Loucy (cell line): ENCODE measurements around the gene CREB1.

Experiments used
- H2AFZ ChIP-seq: fragments of 200-600 bp; sonication (generic); 2 replicates; pipeline ENCODE4 v1.6.0; 2016; ENCODE audit warnings: antibody characterized with exemption, mild to moderate bottlenecking, low read length, moderate library complexity
- H3F3A ChIP-seq: fragments of 200-600 bp; 2 replicates; pipeline ENCODE4 v1.6.0; 2016; ENCODE audit warnings: antibody characterized with exemption, low read depth, mild to moderate bottlenecking
- H3K27me3 ChIP-seq: fragments of 200-600 bp; sonication (generic); 2 replicates; pipeline ENCODE4 v1.6.1; 2014; ENCODE audit warnings: low read length, mild to moderate bottlenecking; ENCODE audit not compliant: insufficient read depth, poor library complexity, severe bottlenecking
- H3K36me3 ChIP-seq: fragments of 200-600 bp; sonication (generic); 2 replicates; pipeline ENCODE4 v1.6.1; 2016; ENCODE audit warnings: low read length; ENCODE audit not compliant: insufficient read depth
- H3K4me1 ChIP-seq: fragments of 200-600 bp; sonication (generic); 2 replicates; pipeline ENCODE4 v1.5.1; 2014; ENCODE audit warnings: low read length, mild to moderate bottlenecking; ENCODE audit not compliant: insufficient read depth, poor library complexity, severe bottlenecking
- H3K4me2 ChIP-seq: fragments of 200-600 bp; sonication (generic); 2 replicates; pipeline ENCODE4 v1.6.0; 2014; ENCODE audit warnings: antibody characterized with exemption, low read length, low read depth, mild to moderate bottlenecking; ENCODE audit not compliant: poor library complexity, severe bottlenecking
- H3K4me3 ChIP-seq: fragments of 200-600 bp; sonication (generic); 2 replicates; pipeline ENCODE4 v1.5.1; 2014; ENCODE audit warnings: low read length, mild to moderate bottlenecking, mixed read lengths; ENCODE audit not compliant: poor library complexity, severe bottlenecking
- H3K79me2 ChIP-seq: fragments of 200-600 bp; sonication (generic); 2 replicates; pipeline ENCODE4 v1.6.1; 2014; ENCODE audit warnings: low read length; ENCODE audit not compliant: insufficient read depth
- H3K9ac ChIP-seq: fragments of 200-600 bp; sonication (generic); 2 replicates; pipeline ENCODE4 v1.6.0; 2014; ENCODE audit warnings: mild to moderate bottlenecking, low read depth, low read length, moderate library complexity; ENCODE audit not compliant: poor library complexity, severe bottlenecking
- H3K9me2 ChIP-seq: fragments of 200-600 bp; sonication (generic); replicated peaks from 2 replicates; pipeline ENCODE4 v1.6.1; 2016; ENCODE audit warnings: low read depth, low read length, mixed read lengths
- H3K9me3 ChIP-seq: fragments of 200-600 bp; sonication (generic); 2 replicates; pipeline ENCODE4 v1.6.1; 2014; ENCODE audit warnings: mild to moderate bottlenecking, antibody characterized with exemption, low read length, low read depth; ENCODE audit not compliant: insufficient read depth
- H4K20me1 ChIP-seq: fragments of 200-600 bp; sonication (generic); 2 replicates; pipeline ENCODE4 v1.6.0; 2014; ENCODE audit warnings: antibody characterized with exemption, low read length, mild to moderate bottlenecking; ENCODE audit not compliant: insufficient read depth, poor library complexity, severe bottlenecking
- EZH2phosphoT487 ChIP-seq: fragments of 200-600 bp; IDR thresholded peaks from 2 replicates; pipeline ENCODE4 v1.6.1; 2018; ENCODE audit warnings: antibody characterized with exemption, mild to moderate bottlenecking, moderate library complexity, borderline replicate concordance
- TF ChIP-seq, protein P1 (sequence below): fragments of 200-600 bp; sonication (generic); conservative IDR thresholded peaks from 2 replicates; pipeline ENCODE4 v1.5.1; 2014; ENCODE audit warnings: mild to moderate bottlenecking, antibody characterized with exemption, low read length

The CREB1 gene

DNA sequence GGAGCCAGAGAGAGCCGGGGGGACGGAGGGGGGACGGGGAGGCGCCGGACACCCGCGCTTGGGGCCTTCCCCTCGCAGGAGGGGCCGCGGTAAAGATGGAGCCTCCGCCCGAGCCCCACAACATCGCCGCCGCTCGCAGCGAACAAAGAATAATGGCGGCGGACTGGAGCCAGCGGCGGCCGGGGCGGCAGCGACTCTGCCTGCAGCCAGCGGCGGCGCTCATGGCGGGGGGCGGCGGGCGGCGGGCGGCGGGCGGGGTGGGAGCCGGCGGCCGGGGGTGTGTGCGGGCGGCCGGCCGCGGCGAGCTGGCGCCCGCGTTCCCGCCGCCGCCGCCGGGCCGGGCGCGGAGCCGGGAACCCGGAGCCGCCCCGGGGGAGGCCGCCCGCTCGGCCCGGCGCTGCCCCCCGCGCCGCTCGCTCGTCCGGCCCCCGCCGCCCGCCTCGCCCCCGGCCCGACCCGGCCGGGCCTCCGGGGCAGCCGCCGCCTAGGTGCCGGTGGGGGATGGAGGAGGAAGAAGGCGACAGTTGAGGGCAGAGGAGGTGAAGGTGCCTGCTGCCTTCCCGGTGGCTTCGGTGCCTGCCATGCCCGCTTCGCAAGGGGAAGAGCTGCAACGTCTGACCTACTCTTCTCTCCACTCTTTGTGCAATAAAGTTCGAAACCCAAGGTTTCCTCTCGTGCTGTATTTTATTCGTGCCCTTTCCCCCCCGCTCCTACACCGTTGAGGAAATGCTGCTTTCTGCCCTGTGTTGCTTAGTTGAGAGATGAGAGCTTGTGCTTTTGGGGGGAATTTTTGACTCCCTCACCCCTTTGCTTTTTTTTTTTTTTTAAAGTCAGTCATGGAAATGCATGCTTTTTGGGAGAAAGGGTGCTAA is 634 bp downstream of the CREB1 start:
- Histone ChIP-seq H3K9ac (peak overlapping the region; percentile 97), H2AFZ (peak overlapping the region; percentile 60; the same call in 1 of the 2 replicates), H3K4me2 (peak overlapping the region; percentile 93), H4K20me1 (peaks cover 49% of the 10 kb centered on the region), H3K79me2 (peaks cover 59% of the 10 kb centered on the region), H3K9me3 (no peaks in the 10 kb centered on the region), H3K4me1 (peaks cover 54% of the 10 kb centered on the region), H3K9me2 (no peaks in the 10 kb centered on the region), H3K27me3 (no peaks in the 10 kb centered on the region), H3K36me3 (no peaks in the 10 kb centered on the region), H3K4me3 (peak overlapping the region; percentile 98), H3F3A (0 out of 2 replicates have a peak, but pooled peaks cover 2% of the 10 kb centered on the region)
- TF ChIP-seq, protein P1, sequence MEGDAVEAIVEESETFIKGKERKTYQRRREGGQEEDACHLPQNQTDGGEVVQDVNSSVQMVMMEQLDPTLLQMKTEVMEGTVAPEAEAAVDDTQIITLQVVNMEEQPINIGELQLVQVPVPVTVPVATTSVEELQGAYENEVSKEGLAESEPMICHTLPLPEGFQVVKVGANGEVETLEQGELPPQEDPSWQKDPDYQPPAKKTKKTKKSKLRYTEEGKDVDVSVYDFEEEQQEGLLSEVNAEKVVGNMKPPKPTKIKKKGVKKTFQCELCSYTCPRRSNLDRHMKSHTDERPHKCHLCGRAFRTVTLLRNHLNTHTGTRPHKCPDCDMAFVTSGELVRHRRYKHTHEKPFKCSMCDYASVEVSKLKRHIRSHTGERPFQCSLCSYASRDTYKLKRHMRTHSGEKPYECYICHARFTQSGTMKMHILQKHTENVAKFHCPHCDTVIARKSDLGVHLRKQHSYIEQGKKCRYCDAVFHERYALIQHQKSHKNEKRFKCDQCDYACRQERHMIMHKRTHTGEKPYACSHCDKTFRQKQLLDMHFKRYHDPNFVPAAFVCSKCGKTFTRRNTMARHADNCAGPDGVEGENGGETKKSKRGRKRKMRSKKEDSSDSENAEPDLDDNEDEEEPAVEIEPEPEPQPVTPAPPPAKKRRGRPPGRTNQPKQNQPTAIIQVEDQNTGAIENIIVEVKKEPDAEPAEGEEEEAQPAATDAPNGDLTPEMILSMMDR, result no peak
- no peak for TF ChIP-seq EZH2phosphoT487

DNA sequence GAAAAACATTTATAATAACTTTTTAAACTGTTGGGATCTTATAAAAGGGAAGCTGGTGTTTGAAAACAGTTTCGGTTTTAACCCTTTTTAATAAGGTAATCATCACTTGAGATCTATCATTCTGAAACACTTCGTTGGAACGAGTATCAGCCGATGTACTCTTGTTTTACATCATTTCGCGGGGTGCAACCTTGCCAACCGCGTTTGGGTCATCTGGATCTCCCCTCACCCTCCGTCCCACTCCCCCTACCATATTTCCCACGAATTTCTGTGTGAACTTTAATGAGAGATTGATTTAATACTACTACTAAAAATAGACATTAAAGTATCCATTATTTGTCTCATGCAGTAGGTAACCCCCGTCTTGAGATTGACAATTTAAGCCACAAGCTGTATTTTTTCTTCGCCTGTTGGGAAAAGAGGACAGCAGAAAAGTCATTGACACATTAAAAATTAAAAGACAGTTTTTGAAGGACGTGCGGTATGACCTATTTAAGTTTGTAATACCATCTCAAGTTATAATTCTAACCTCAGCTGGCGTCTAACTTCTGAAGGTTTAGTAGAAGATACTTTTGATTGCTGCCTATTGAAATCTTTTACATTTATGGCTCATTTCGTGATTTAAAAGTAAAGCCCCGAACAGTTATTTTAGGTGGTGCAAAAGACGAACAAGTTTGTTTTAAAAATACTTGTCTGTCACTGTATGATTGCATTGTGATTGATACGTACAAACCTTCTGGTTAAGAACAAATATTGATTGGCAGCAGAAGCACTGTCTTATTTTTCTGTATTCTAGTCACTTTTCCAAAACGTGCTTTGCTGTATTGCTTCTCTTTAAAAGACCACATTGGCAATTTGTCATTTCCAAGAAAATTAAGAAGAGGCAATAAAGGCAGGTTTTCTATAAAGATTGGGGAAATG is 1.5 kb downstream of the CREB1 start:
- Histone ChIP-seq H3K4me1 (peaks cover 52% of the 10 kb centered on the region), H3K9ac (peak overlapping the region; percentile 97), H3K9me3 (no peaks in the 10 kb centered on the region), H3K9me2 (no peaks in the 10 kb centered on the region), H4K20me1 (peaks cover 58% of the 10 kb centered on the region), H3K36me3 (no peaks in the 10 kb centered on the region), H3K4me2 (peak overlapping the region; percentile 93), H3K4me3 (peak overlapping the region; percentile 98), H3F3A (0 out of 2 replicates have a peak, but pooled peaks cover 2% of the 10 kb centered on the region), H2AFZ (no peak overlapping the region), H3K79me2 (peaks cover 68% of the 10 kb centered on the region), H3K27me3 (no peaks in the 10 kb centered on the region)
- TF ChIP-seq, protein P1, result no peak
- no peak for TF ChIP-seq EZH2phosphoT487

DNA sequence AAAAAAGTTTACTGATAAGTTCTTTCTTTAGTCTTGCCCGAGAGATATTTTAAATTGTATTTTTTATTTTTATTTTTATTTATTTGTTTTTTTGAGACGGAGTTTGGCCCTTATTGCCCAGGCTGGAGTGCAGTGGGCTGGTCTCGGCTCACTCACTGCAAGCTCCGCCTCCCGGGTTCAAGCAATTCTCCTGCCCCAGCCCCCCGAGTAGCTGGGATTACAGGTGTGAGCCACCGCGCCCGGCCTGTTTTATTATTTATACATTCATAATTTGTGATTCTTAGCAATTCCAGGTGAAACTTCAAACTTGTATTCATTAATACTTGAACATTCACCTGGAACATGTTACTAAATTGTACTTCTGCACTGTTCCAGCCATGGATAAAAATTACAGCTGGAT is 2.9 kb downstream of the CREB1 start:
- no peaks in the 10 kb centered on the region for H3K27me3 ChIP-seq
- peak overlapping the region; percentile 98 for H3K4me3 ChIP-seq

More for the DNA sequence above, 2.9 kb downstream of the CREB1 start:
- no peaks in the 10 kb centered on the region for H3F3A ChIP-seq
- no peak overlapping the region for H2AFZ ChIP-seq
- H3K4me1 ChIP-seq, result peaks cover 44% of the 10 kb centered on the region
- H3K9me3 ChIP-seq, result no peaks in the 10 kb centered on the region
- H4K20me1 ChIP-seq, result peaks cover 69% of the 10 kb centered on the region
- peak overlapping the region; percentile 93 for H3K4me2 ChIP-seq
- no peaks in the 10 kb centered on the region for H3K9me2 ChIP-seq
- H3K79me2 ChIP-seq, result peaks cover 82% of the 10 kb centered on the region
- H3K9ac ChIP-seq, result peak overlapping the region; percentile 62
- H3K36me3 ChIP-seq, result no peaks in the 10 kb centered on the region
- TF ChIP-seq, protein P1, result no peak
- TF ChIP-seq EZH2phosphoT487, result no peak
